PFSK-1 (cell line): ENCODE measurements around the gene AGPAT3.

Source experiments
- POLR2AphosphoS5 ChIP-seq: IDR thresholded peaks from 2 replicates; pipeline ENCODE4 v1.6.1; 2012; ENCODE audit warnings: low read depth, mild to moderate bottlenecking, control low read depth, low read length, moderate library complexity
- SIN3A ChIP-seq: IDR thresholded peaks from 2 replicates; pipeline ENCODE4 v1.6.1; 2012; ENCODE audit warnings: mild to moderate bottlenecking, low read length, moderate library complexity, borderline replicate concordance; ENCODE audit not compliant: insufficient read depth

DNA sequence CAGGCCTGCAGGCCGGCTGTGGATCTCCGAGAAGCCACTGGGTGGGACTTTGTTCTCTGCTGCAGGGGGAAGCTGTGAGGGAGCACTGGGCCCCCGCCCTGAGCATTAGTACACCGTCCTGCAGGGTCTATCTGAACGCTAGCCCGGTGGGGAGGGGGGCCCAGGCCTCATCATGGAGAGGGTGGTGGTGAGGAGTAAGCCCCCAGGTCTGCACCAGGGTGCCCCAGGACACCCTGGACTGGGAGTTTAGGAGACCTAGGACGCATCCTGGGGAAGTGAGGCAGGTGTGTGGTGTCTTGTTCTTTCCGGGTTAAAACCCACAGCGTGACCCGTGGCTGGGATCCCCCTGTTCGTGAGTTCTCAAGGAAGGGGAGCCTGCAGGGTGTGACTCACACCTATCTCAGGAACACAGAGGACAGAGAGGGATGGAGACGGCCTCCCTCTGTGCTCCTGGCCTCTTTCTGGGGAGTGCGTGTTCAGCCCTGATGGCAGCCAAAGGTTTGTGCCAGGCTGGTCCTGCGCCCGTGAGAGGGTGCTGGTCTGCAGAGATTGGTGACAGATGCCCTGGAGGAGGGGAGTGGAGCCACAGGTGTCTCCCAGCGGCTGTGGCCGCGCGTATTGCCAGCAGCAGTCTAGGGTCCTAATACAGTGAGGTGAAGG lies 44.8 kb downstream of the AGPAT3 start:
- TF ChIP-seq POLR2AphosphoS5, result no peak
- TF ChIP-seq SIN3A, result no peak
